M059J (cell line): Measurements from ENCODE around the gene STPG4. TPM values are rescaled to one million over a fixed set of nuclear protein-coding genes. Genes with fewer than 3 reads are reported as not detected.

Experiments
- DNase-seq: peaks from one replicate; pipeline ENCODE4 v3.0.0-alpha.2; 2012; ENCODE audit warnings: low read depth
- total RNA-seq: library from RNA; depleted of rRNA; stranded (reverse); fragments of >200 nt; shearing (Covaris generic); gene quantifications from 2 replicates; pipeline ENCODE4 v1.2.3, GENCODE V29; 2014

STPG4 gene
- total RNA-seq, 1 experiment from 2014 or later, result 1.0 TPM

DNA sequence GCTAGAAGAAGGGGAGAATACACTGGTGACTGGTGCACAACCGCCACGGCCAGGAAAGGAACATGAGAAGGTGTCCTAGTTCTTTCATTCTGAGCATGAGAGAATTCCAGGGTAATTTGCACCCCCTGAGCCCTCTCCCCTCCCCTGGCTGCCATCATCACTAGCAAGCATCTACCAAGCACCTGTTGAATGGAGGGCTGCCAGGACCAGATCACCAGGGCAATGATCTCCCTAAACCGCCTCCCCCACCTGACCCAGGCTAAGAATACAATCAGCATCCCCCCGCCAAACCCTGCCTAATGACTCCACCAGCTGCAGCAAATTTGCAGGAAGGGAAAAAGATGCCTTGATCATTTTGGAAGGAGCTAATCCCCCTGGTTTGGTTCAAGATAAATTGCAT is 100.2 kb downstream of the STPG4 start:
- no peak for DNase-seq

DNA sequence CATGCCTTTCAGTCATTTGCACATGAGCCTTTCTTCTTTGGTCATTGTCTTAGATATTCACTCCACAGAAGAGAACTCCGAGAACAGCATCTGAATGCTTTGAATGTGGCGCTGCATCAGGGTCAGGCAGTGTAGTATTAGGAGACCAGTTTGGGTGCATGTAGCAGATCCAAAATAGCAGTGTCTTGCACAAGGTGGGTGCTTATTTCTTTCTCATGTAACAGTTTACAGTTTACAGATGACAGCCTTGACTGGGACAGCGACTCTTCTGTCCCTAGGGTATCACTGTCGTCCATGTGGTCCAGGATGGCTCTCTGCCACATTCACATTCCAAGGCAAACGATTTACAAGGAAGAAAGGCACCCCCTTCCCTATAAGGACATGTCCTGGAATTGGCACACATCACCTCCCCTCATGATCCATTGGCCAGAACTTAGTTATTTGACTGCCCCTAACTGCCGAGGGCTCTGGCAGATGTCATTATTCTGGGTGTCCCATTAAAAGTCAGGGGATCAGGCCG is 101.0 kb downstream of the STPG4 start:
- DNase-seq, result no peak

DNA sequence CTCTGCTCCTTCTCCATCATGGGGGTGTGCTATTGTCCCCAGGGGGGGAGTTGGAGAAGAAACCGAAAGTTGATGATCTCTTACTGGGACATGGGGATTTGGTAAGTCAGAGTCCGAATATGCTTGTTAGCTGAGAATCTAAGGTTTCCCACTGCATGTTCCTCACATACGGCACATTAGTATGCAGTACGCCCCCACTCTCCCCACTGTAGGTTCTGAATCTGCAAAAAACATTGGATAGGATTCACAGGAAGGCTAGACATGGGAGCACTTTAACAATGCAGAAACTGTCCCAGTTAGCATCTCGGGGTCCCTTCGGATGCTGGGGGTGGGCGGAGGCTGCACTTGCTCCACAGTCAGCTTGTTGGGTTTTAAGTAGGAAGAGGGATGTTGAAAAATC is 102.3 kb downstream of the STPG4 start:
- no peak for DNase-seq

DNA sequence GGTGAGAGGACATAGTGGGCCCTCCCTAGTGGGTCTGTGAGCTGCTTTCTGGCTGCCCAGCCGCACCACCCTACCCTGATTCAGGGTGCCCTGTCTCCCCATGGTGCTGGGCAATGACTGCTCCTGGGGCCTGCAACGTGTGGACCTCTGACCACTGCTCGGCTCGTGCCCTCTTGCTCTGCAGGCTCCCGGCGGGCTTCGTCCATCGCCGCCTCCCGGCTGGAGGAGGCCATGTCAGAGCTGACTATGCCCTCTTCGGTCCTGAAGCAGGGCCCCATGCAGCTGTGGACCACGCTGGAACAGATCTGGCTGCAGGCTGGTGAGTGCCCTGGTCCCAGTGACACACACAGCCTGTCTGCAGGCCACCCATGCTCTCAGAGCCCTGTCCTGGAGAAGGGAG is 103.5 kb downstream of the STPG4 start:
- no peak for DNase-seq

DNA sequence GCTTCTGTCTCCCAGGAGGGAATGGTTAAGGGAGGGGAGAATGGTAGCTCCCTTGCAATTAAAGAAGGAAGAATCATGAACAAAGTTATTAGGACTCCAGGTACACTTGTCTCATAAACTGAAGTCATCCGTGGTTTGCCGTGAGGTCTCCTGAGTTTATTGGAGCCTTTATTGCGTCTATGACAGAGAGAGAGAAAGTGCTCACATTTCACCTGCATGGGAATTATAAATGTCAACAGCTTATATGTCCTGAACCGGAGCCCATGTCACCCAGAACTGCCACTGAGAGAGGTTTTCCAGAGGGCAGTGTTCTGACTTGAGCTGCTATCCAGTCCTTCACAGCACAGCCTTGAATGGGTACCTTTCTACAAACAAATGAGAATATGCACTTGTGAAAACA is 104.3 kb downstream of the STPG4 start:
- no peak for DNase-seq

DNA sequence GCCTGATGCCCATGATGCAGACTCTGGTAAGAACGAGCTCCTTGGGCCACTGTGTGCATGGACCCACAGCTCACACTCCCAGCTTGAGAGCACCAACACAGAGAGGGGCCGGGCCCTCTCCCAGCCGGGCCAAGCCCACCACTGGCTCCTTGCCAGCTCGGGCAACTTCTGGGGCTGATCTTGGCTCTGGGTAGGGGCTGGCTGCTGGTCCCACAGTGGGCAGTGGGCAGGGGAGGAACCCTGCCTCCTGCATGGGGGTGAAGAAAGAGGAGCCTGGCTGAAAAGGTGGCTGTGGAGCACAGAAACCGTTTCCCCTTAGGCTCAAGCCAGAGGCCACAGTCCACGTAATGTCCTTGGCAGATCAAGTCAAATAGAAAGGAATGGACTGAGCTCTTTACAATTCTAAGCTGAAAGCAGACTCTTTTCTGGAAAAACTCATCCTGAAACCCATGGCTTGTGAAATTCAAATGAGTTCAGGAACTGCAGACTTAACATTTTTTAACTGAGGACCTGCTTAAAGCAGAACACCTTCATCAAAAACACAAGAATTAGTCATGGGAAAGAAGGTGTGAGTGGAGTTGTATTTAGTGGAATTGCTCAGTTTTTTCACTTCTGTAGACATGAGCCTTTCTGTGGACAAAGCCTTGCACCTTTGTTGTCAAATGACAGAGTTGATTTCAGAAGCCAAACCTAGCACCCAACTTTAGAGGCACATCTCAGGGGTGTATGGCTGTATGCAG is 104.9 kb downstream of the STPG4 start:
- no peak for DNase-seq

DNA sequence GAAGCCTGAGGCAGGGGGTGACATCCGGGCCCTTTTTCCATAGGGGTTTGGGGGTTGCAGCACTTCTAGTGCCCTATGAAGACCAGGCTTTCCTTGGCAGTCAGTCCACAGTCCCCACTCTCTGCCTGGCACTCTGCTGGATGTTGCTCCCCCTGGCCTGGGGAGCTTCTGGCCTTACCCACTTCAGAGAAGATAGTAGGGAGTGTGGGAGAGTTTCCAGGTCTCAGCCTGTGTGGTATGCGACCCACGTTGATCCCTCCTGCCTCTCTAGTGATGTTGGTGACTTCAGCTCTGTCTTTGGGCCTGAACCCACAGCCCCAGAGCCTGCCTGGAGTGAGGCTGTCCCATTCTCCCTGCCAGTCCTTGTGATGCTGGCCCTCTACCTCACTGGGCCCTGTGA is 105.6 kb downstream of the STPG4 start:
- DNase-seq, result no peak

DNA sequence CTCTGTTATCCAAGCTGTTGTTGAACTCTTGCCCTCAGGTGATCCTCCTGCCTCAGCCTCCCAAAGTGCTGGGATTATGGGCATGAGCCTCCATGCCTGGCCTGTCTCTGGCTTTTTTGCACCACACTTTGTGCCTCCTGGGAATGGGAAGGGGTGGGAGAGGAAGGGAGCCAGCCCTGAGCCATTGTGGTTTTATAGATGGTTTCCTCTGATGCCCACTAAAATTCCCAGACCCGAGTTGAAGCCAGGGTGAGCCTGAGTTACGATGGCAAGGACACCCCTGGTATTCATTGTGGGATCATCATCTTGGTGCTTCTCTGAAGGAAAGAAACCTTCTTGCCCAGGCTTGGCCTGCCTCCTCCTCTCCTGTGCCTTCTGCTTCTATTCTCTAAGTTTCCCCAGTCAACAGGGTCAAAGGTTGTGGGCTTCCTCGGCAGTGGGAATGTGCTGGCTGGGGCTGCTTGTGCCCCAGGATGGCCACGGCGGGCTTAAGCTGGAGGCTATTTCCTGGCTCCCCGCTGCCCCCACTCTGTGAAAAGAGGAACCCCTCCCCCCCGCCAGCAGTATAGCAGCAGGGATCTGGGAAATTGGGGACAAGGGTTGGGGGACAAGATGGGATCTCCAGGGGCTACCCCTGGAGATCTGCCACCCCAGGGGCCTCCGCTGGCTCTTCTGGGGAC is 106.2 kb downstream of the STPG4 start:
- DNase-seq, result no peak

DNA sequence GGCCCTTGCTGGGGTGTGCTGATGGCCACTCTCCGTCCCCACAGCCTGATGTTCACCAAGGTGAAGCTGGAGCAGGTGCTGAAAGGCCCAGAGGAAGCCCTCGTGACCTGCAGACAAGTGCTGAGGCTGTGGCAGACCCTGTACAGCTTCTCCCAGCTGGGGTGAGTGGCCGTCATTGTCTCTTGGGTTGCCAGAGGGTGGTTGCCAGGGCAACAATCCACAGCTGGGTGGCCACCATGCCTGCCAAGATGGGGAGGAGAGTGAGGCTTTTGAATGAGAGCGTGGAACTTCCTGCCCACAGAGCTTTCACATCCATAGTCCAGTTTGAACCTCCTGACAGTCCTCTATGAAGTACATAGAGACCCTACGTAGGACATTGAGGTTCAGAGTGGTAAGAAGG is 108.8 kb downstream of the STPG4 start:
- no peak for DNase-seq

DNA sequence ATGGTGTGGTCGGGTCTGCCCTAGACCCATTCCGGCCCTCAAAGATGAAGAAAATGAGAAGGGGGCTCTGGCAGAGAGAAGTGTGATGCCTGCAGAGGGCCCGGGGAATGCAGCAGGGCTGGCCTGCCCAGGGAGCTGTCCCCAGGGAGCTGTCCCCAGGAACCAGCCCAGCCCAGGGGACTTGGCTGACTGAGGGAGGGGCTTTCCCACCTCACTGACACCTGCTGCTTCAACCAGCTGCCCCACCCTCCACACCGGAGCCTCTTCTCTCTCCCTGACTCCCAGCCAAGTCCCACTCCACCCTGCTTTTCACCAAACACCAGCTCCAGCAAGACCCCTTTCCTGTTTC is 111.2 kb downstream of the STPG4 start:
- DNase-seq, result no peak

DNA sequence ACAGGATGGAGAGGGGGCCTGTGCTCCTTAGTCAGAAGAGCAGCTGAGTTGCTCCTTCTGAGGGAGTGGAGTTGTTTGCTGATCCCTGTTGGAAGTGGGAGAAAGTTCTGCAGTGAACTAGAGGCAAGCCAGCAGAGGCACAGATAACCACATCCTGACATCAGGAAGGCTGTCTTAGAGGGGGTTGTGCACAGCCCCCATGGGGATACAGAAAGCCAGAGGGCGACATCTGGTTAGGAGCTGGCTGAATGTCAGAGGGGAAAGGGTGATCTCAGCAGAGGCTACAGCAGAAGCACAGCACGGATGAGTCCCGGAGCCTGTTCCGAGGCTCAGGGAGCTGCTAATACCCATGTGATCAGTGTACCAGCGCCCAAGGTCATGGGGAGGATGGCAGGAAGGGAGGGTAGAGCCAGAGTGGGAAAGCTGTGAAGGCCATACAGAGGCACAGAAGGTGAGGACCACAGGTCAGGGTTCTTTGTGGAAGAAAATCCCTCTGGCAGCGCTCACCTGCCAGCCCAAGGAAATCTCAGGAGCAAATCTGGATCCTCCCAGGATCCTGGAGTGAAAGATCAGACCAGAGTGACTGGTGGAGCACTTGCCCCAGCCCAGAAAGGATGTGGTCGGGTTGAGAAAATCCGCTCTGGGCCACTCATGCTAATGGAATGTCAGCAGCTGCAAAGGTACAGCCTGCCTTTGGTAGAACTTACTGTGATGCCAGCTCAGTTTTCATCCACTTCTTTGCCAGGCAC is 111.8 kb downstream of the STPG4 start:
- peak; percentile 97 for DNase-seq

DNA sequence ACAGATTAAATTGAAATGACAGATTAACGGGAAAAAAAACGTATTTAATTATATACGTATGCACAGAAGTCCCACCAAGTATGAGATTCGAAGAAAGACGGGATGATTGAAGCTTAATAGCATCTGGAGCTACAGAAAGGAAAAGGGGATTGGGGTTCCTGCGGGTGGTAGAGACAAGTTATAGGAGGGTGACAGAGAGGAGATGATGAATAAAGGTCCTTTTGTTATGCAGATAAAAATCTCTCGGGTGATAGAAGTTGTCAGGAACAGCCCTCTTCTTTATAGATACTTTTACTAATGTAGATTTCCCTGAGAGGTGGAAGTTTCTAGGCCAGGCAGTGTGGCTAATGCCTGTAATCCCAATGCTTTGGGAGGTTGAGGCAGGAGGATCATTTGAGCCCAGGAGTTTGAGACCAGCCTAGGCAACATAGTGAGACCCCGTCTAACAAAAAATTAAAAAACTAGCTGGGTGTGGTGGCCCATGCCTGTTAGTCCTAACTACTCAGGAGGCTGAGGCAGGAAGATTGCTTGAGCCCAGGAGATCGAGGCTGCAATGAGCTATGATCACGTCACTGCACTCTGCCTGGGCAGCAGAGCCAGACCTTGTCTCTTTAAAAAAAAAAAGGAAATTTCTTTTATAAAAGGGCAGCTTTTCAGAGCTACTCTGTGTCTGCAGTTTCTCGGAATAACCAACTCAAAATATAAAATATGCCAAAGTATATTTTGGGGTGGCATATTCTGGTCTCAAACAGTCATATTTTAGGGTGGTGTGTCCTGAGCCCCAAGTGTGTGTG is 113.0 kb downstream of the STPG4 start:
- no peak for DNase-seq

DNA sequence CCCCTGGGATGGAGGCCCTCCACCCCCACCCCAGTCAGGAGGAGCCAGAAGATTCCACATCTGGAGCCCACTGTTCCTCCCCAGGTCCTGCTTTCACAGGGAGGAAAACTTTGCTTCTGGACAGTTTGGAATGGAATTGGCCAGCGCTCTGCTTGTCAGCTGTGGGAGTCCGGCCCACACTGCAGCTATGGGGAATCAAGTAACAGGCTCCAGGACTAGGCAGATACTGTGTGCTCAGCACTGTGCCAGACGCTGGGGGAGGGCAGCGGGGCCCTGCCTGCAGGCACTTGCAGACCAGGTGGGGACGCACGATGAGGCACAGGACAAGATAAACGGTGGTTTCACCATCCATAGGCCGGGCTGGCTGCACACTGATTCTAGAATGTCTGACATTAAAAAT is 114.0 kb downstream of the STPG4 start:
- no peak for DNase-seq

DNA sequence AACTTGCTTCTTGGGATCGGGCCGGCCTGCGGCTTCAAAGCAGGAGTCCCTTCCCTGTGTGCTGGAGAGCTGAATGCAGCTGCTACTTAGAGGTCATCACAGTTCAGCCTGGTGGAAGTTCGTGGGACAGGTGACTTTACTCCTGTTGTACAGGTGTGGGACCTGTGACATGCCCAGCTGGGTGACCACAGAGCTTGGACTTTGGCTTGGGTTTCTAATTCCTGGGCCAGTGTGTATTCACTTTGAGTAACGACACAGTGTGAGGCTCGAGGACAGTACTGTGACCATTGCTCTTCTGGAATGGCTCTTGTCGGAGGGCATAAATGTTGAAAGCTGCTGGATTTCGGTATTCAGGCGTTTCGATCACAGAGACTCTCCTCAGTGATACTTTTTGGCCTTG is 114.5 kb downstream of the STPG4 start:
- DNase-seq, result no peak

DNA sequence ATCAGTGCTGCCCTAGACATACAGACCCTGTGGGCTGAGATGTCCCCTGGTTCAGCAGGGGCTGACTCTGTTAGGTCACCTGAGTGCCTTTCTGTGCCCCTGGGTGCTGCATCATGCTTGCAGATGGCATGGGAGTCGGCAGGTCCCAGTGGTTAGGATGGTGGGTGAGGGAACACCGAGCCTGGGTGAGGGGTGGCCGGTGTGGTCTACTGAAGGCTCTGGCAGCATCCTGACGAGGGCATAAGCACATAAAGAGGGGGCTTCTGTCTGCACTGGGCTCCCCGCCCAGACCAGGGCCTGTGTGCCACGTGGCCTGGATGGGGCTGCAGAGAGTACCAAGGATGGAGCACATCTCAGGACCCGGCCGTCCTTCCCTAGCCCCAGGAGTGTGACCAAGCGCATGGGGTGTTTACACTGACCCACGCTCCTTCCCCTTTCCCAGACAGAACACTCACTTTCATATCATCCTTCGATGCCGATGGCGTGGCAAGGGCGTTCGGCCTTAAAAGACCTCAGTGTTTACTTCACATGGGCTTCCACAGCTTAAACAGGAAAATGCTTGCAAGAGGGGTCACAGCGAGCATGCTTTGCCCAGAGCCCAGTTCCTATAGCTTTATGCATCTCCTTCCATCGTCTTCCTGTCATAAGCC is 115.1 kb downstream of the STPG4 start:
- DNase-seq, result no peak

DNA sequence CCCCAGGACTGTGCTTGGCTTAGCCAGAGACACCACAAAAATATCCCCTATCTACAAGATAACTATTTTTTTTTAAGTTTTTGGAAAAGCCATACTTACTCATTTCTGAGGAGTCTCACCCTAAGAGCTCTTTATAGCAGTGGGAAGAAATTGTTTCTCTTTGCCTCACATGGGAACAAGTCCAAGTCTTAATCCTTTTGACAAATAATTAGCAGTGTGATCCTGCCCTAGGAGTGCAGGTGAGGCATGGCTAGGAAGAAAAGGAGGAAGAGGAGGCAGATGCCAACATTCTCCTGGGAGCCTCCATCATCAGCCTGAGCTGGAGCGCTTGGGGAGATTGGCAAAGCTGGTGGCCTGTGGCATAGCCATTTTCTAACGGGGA is 115.6 kb downstream of the STPG4 start:
- no peak for DNase-seq

DNA sequence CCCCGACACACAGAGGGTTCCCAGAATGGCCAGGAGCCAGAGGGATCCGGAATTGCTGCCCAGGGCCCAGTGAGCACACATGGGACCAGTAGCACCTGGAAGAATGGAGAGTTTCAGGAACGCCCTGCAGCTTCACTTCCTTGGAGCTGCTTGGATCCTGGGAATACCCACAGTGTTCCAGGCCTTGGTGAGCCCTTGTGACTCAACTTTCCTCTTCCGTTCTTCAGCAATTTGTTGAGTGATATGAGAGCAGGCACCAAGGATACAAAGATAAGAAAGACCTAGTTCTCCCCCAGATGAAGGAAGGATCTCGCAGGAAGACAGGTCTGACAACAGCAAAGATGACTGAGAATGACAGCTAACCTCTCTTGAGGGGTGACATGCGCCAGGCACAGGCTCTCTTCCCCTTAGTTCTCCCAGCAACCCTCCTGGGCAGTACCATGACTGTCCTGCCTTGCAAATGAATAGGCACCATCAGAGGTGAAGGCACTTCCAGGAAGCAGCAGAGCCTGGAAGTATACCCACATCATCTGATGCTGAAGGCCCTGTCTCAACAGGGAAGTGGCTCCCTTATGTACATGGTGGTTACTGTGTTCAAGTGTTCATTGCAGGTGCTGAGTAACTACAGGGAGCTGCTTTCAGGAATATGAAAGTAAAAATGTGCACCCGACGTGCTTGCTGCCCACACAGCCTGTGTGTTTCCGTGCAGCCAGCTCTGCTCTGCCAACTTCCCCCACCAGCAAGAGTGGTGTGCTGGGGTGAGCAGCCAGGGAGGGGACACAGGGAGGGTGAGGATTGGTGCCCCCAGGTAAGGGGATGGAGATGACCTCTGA is 116.2 kb downstream of the STPG4 start:
- no peak for DNase-seq

DNA sequence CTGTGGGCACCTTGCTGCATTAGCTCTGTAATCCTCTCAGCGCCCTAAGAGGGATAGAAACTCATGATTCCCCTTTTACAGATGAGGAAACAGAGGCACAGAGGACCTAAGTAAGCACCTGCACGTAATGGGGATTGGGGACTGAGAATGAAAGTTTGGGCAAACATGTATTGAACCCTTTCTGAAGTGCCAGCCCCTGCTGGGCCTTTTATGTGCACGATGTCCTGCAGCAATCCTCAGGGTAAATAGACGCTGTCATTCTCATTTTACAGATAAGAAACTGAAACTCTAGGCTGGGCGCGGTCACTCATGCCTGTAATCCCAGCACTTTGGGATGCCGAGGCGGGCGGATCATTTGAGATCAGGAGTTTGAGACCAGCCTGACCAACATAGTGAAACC is 117.4 kb downstream of the STPG4 start:
- DNase-seq, result no peak
